GM23248 (cell line): Measurements from ENCODE around the gene TBC1D23.

Experiments used
- EZH2 ChIP-seq: fragments of 200-600 bp; sonication (generic); IDR thresholded peaks from 2 replicates; pipeline ENCODE4 v1.6.1; 2018; ENCODE audit warnings: antibody characterized with exemption, mild to moderate bottlenecking; ENCODE audit not compliant: insufficient read depth, poor library complexity, severe bottlenecking
- EZH2phosphoT487 ChIP-seq: fragments of 200-600 bp; sonication (generic); IDR thresholded peaks from 2 replicates; pipeline ENCODE4 v1.6.1; 2018; ENCODE audit warnings: antibody characterized with exemption, moderate library complexity, mild to moderate bottlenecking, low read depth; ENCODE audit not compliant: insufficient read depth

GRCh38 chr3:100216713-100217112 is 44.1 kb upstream of the TBC1D23 start:
- TF ChIP-seq EZH2phosphoT487 (no peak), EZH2 (no peak)
